NOMO-1 treated with dmso at 0.1 percent for 144 hours (cell line): ENCODE data around the gene PHF1.
A peak's percentile ranks its signal among the peaks of the same experiment; 100 is the strongest.

Source experiments
- DNase-seq: peaks from one replicate; lab custom pipeline; 2025; ENCODE audit not compliant: unreplicated experiment; lab: John Stamatoyannopoulos, UW

Gene PHF1

DNA sequence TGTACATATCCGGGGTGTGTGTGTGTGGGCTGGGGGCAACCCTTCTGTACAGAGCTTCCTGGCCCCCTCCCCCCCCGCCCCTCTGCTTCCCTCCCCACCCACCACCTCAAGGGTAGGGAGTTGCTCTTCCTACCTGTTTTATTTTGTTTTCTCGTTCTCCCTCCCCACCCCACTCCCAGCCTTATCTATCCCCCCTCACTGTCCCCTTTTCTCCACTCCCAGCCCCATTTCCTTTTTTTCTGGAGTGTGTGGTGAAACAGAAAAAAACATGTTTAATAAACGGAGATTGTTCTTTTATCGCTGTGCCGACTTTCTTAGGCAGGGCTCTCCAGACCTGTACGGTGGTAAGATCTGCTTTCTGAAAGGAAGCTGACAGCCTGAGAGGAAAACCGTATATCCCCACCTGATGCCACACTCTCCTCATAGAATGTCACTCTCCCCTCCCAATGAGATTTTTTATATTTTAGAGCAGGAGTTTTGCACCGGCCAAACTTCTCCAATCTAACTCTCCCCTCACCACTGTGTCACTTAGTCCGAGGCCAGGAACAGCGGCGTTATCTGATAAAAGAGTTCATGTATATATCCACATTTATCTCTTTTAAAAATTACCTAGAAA, 42.7 kb downstream of the PHF1 start:
- no peak for DNase-seq

DNA sequence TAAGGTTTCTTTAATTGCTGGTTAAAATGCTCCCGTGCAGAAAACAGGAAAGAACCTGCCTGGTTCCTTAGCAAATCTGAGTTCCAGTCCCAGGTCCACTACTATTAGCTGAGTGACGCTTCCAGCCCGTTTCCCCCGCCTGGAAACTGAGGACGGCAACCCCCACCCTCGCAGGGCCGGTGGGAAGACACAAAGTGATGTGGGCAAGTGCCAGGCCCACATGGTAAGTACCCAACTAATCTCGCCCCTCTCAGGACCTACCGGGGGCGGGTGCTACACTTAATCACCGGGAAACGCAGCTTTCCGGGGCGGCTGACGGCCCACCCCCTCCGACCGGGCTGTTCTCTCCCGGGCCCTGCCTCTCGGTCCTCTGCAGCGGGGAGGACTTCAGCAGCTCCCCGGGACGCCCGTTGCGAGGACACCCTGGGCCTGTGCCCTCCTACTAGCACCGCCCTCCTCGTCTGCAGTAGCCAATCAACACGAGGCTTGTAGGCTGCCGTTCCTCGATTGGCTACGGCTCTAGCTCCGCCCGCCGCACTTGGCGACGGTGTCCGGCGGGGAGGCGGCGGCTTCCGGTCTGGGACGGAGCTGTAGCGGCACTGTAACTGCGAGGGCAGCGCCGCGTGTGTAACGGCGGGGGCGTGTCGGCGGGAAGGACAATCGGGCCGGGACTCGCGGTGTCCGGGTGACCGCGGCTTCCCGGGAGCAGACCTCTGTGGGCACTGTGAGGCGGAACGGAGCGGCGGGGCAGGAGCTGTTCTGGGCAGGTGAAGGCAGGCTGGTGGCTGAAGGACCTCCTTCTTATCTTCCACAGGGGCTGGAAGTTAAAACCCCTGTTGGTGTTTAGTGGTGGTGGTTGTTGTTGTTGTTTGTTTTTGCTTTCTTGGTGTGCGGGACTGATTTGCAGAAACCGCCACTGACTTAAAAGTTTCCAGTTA, 43.5 kb downstream of the PHF1 start, which contains the start of gene ZBTB9:
Gene ZBTB9, plus strand, starts transcription at position 568 of the 938 bp plus-strand sequence. CDS start 525 bp downstream, outside the sequence.
- DNase-seq: peak; percentile 94

- DNase-seq: no peak
Measured at GRCh38 chr6:33455051-33455450, 44.2 kb downstream of the PHF1 start.

DNA sequence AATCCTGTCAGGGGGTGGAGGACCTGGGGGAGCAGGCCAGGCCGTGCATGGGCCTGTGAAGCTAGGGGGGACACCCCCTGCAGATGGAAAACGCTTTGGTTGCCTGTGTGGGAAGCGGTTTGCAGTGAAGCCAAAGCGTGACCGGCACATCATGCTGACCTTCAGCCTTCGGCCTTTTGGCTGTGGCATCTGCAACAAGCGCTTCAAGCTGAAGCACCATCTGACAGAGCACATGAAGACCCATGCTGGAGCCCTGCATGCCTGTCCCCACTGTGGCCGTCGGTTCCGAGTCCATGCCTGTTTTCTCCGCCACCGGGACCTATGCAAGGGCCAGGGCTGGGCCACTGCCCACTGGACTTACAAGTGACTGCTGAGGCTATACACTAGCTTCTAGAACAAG, 45.3 kb downstream of the PHF1 start:
- DNase-seq: no peak

DNA sequence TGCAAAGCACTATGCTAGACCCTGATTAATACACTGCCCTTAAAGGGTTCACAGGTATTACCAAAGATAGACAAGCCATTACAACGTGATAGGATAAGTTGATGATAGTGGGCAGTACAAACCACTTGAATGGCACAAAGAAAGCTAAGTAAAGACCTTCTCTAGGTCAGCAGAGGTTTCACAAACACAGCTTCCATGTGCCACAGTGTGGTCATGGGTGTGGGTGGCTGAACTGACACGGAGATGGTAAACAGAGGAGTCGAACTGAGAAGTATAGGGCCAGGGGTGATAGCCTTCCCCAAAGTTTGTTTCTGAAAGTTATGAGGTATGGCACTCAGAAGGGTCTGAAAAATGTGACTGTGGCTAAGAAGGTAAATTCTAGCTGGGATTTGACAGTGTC, 47.9 kb downstream of the PHF1 start:
- DNase-seq: no peak

- no peak for DNase-seq
Measured at GRCh38 chr6:33459226-33459625, 48.4 kb downstream of the PHF1 start.
